Stimulated activated CD4-positive, alpha-beta T cell treated with anti-CD3 and anti-CD28 coated beads, Interleukin-2, amount 100 ng/mL, for 48 hours (primary cell): ENCODE results near the gene SLC7A14.

Experiments
- DNase-seq, 2 donors: peaks; one replicate each; pipeline ENCODE4 v3.0.0-alpha.2; 2020

SLC7A14 gene

DNA sequence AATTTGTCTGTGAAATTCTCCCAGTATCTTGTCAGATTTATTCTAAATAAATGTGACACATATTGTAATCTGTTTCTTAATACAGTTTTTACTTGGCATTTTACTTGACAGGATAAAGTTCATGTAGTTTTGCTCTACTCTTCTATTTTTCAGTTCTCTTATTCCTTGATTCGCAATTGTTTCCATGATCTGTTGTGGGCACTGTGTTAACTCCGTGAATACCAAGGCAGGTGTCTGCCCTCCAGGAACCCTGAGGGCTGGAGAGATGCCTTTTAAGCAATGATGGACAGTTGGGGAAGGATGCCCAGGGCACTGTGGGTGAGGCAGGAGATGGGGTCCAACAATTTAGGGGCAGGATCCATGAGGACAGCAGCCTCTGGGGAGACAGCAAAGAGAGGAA, 164.1 kb downstream of the SLC7A14 start:
- DNase-seq, result no peak

DNA sequence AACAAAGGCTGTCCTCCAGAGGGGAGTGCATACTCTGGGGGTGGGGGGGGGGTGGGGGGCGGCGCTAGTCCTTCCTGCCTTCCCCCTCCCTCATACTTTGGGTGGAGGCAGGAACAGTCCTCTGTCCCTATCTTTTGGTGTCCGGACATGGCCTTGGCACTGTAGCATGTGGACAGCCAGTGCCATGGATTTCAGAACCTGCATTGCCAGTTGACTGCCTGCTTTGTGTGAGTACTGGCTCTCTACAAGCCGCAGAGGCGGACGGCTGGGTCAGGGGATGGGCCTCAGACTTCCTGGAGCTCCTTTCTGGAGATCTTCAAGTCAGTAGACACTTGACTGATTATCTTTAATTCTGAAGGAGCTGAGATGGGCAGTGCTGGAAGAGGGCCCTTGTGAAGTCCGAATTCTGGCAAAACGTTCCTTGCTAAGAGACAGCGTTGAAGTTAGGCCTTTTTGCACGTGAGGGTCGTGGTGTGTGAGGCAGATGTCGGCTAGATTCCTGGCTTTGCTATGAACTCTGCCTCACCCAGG, 164.7 kb downstream of the SLC7A14 start:
- DNase-seq, result no peak

DNA sequence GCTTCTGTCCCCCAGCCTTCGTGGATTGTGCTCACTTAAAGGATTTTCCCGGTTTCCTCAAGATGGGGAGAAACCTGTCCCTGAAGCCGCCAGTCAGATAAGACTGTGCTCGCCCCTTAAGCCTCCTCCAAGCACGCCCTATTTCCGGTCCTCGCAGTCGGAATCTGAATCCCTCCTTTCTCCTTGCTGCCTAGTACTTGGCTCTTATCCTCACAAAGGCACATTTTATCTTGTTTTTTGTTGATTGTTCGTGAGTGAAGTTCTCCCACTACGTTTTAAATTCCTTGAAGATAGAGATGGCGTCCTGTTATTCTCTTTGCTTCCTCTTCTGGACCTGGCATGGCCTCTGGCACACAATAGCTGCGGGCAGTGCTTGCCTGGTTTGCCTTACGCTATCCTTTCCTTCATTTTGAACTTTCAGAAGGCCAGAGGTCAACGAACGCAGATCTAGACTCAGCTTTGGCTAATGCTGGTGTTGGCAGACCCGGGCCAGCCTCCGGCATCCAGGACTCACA, 165.5 kb downstream of the SLC7A14 start:
- no peak for DNase-seq

DNA sequence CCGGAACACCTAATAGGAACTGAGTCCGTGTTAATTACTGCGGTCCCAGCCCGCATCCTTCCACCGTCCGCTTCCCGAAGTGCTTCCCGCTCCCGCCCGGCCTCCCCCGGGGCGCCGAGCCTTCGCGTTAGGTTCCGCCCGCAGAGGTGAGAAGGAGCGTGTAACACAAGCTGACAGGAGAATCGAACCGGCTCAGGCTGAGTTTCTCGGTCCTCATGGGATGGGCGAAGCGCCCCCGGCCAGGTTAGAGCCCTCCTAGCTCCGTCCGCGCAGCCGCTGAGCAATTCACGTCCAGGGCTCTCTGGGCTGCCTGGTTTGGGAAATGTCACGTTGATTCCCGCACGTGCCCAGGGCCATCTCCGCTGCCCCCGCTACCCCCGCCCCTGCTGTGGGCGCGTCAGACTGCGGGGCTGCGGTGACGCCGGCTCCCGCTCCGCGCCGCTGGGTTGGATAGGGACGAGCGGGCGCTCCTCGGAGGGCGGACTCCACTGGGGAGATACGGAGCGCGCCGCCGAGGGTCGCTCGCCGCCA, 166.3 kb downstream of the SLC7A14 start:
- DNase-seq, result no peak

DNA sequence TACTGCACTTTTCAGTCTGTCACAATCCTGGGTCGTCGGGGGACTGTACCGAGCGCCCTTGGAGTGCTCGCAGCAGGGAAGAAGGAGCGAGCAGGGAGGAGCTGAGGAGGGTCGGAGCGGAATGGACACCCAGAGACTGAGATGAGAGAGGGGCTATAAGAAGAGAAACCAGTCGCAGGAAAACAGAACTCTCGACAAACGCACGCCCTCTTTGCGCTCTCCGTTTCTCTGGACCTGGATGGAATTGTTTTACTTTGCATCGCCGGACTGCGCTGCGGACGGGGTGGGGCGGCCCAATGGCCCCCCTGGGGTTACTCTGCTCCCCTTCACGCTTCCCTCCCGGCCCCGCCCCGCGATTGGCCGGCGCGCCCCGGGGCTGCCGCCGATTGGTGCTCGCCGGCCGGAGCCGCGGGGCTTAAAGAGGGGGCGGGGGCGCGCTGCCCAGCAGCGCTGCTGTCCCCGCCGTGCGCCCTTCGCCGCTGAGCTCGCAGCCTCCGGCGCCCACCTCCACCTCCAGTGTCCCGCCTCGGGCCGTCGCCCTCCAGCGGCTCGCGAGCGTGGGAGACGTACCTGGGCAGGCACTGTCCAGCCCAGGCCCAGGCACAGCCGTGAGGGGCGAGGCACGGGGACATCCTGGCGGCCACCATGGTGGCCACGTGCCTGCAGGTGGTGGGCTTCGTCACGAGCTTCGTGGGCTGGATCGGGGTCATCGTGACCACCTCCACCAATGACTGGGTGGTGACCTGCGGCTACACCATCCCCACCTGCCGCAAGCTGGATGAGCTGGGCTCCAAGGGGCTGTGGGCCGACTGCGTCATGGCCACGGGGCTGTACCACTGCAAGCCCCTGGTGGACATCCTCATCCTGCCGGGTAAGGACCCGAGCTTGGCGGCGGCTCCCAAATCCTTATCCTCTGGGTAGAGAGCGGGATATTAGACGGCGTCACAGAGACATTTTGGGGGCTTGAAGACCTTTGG, 167.2 kb downstream of the SLC7A14 start, which contains the start of gene CLDN11:
CLDN11 (plus strand) TSS at position 447 of the 977 bp plus-strand sequence; CDS start at position 646, 199 bp downstream.
- DNase-seq, result no peak

DNA sequence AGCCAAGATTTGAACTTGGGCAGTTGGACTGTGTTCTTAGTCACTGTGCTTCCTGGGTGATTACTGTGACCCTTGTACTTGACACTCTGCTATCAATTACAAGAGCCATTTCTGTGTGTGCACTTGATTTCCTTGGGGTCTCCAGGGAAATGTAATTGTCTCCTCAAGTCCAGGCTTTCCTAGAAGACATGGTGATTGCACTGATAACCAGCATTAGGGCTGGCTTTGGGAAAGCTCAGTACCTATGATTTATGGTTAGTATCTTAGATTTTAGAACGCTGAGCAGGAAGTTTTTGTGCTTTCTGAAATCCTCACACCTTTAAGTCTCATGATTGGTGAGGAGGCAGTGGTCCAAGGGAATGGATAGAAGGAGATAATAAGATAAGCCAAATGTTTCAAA, 168.8 kb downstream of the SLC7A14 start:
- DNase-seq, result no peak

DNA sequence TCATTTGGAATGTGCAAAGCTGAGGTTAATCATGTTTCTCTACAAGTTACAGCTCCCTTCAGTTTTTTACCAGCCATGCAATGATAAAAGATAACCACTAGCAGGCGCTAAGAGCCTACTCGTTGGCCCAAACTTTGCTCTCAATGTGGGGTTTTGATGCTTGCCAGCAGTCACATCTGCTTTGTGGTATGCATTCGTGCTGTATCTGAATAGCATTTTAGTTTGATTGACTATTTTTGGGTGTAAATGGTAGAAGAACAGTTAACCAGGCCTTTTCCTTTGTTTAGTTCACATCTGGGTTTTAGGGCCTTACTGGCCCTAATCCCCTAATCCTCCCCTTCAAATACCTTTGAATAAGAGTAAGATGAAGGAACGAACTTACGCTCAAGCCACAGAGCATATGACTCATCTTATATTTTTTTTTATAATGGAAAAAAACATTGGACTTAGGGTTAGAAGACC, 171.6 kb downstream of the SLC7A14 start:
- peak in 1 of 2 donors; percentile 23 for DNase-seq

DNA sequence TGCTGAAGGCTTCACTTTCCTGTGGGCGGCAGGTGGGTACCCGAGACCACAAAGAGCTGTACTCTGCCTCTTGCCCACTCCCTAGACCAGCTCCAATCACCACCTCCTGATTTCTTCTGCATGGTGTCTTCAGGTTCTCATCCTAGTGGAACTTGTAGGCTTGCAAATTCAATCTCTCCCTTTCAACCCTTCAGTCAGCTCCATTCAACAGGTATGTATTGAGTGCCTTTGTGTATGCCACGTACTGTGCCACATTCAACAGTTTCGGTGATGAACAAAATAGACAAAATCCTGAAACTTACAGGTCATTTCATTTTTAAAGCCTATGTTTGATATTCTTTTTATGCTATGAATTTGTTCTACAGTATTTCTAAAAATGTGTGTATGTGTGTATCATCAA, 172.6 kb downstream of the SLC7A14 start:
- DNase-seq, result no peak

DNA sequence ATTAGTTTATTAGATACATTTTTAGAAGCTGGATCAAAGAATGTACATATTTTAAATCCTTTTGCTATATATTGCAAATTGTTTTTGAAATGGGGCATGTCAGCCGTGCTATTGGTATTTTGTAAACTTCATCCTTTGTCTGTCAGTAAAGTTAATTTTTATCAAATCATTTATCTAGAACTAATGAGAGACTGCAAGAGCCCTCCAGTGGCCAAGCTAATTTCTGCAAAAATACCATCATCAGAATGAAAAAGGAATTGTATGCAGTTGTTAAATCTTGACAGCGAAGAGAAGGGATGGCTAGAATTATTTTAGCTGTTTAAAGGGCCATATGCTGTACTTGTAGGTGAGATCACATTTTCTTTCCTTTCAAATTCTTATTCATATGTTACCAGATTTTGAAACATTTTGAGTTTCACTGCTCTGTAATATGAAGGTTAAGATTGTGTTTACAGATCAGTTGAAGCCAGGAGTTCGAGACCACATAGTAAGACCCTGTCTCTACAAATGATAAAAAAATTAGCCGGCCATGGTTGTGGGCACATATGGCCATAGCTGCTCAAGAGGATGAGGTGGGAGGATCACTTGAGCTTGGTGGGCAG, 175.3 kb downstream of the SLC7A14 start:
- no peak for DNase-seq
